ENCODE results near the gene RPS6KA5. TPM values are rescaled to one million over a fixed set of nuclear protein-coding genes. Genes with fewer than 3 reads are reported as not detected.

RPS6KA5 gene
- total RNA-seq, 1 experiment from 2014 or later = 2.6 TPM

DNA sequence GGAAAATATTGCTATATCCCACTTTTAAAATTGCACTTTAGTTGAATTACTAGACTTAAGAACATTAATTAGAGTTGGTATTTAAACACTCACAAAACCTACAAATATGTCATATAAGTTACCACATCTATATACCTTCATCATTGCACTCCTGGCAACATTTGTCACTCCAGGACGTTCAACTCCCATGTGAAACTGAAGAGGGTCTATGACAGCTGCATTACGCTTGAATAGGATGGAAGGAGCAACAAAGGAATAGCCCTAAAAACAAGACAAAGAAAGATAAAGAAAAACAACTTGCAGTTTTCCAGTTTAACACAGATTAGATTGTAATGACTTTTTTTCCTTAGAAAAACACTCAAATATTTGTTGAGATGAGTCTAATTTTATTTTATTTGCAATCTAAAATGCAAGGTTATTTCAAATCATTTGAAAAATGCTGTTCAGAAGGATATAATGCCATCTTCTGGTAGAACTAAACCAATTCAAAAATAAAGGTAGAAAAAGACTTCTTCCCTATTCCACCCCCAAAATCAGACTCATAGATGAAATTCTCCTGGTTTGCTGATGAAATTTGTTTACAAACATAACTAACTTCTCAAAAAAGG is 159.9 kb downstream of the RPS6KA5 start:
- intact Hi-C loops (cut with micrococcal nuclease; ENCODE audit: unreplicated experiment) = loop anchor here (5.0 kb wide), 1 partner anchor 242 kb away; no protein-coding TSS in a partner anchor
- Histone ChIP-seq H3K9me3 (ENCODE audit: control insufficient read depth, insufficient read depth, low read depth, low read length) (no peaks in the 10 kb centered on the region), H3K27me3 (ENCODE audit: control insufficient read depth, insufficient read depth, low read length) (no peaks in the 10 kb centered on the region), H3K27ac (ENCODE audit: low read length) (no peak overlapping the region), H3K4me3 (ENCODE audit: low read depth in 2 of 2, low read length in 2 of 2) (no peak overlapping the region), H3K4me1 (ENCODE audit: control insufficient read depth, insufficient read depth, low read length) (no peaks in the 10 kb centered on the region), H3K36me3 (ENCODE audit: control insufficient read depth, insufficient read depth, low read length) (no peaks in the 10 kb centered on the region)
- POLR2A ChIA-PET = no interaction called here
- BruUV-seq (replicated peaks) = no TSS peak
- no peak for DNase-seq (ENCODE audit: low read depth, low spot score)
- ATAC-seq = no peak
- CTCF ChIA-PET = no interaction called here
- TF ChIP-seq, protein P1, sequence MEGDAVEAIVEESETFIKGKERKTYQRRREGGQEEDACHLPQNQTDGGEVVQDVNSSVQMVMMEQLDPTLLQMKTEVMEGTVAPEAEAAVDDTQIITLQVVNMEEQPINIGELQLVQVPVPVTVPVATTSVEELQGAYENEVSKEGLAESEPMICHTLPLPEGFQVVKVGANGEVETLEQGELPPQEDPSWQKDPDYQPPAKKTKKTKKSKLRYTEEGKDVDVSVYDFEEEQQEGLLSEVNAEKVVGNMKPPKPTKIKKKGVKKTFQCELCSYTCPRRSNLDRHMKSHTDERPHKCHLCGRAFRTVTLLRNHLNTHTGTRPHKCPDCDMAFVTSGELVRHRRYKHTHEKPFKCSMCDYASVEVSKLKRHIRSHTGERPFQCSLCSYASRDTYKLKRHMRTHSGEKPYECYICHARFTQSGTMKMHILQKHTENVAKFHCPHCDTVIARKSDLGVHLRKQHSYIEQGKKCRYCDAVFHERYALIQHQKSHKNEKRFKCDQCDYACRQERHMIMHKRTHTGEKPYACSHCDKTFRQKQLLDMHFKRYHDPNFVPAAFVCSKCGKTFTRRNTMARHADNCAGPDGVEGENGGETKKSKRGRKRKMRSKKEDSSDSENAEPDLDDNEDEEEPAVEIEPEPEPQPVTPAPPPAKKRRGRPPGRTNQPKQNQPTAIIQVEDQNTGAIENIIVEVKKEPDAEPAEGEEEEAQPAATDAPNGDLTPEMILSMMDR (IDR thresholded peaks at IDR 0.05) = peak; percentile 32; the same call in 1 of the 2 replicates
- TF ChIP-seq SIN3A (IDR thresholded peaks at IDR 0.05; ENCODE audit: borderline replicate concordance, insufficient read depth, low read depth, low read length) (no peak), POLR2AphosphoS5 (IDR thresholded peaks at IDR 0.05; ENCODE audit: low read depth, low read length) (no peak), TCF7L2 (IDR thresholded peaks at IDR 0.05; ENCODE audit: low read depth, low read length) (no peak)
- TF ChIP-seq, protein P2, sequence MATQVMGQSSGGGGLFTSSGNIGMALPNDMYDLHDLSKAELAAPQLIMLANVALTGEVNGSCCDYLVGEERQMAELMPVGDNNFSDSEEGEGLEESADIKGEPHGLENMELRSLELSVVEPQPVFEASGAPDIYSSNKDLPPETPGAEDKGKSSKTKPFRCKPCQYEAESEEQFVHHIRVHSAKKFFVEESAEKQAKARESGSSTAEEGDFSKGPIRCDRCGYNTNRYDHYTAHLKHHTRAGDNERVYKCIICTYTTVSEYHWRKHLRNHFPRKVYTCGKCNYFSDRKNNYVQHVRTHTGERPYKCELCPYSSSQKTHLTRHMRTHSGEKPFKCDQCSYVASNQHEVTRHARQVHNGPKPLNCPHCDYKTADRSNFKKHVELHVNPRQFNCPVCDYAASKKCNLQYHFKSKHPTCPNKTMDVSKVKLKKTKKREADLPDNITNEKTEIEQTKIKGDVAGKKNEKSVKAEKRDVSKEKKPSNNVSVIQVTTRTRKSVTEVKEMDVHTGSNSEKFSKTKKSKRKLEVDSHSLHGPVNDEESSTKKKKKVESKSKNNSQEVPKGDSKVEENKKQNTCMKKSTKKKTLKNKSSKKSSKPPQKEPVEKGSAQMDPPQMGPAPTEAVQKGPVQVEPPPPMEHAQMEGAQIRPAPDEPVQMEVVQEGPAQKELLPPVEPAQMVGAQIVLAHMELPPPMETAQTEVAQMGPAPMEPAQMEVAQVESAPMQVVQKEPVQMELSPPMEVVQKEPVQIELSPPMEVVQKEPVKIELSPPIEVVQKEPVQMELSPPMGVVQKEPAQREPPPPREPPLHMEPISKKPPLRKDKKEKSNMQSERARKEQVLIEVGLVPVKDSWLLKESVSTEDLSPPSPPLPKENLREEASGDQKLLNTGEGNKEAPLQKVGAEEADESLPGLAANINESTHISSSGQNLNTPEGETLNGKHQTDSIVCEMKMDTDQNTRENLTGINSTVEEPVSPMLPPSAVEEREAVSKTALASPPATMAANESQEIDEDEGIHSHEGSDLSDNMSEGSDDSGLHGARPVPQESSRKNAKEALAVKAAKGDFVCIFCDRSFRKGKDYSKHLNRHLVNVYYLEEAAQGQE (IDR thresholded peaks at IDR 0.05; ENCODE audit: insufficient read depth in 1 of 2, low read depth in 2 of 2, low read length in 1 of 2) = no peak
- in situ Hi-C loops (cut with HindIII; ENCODE audit: low pct_unique_long_range_greater_than_20kb, low sequenced_read_pairs) = no loop called here

DNA sequence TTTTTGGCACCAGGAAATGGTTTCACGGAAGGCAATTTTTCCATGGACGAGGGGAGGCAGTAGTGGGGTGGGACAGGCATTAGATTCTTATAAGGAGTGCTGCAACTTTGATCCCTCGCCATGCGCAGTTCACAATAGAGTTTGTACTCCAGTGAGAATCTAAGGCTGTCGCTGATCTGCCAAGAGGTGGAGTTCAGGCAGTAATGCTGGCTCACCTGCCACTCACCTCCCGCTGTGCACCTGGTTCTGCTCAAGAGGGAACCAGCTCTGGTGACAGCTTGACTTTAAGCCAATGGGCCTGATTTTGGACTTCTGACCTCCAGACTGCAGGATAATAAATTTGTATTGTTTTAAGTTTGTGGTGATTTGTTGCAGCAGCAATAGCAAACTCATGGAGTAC is 163.4 kb downstream of the RPS6KA5 start:
- H3K4me1 ChIP-seq (ENCODE audit: control insufficient read depth, insufficient read depth, low read length) = no peaks in the 10 kb centered on the region
- no peaks in the 10 kb centered on the region for H3K9me3 ChIP-seq (ENCODE audit: control insufficient read depth, insufficient read depth, low read depth, low read length)
- H3K27ac ChIP-seq (ENCODE audit: low read length) = no peak overlapping the region
- ATAC-seq (no peak), DNase-seq (ENCODE audit: low read depth, low spot score) (no peak)
- no peak overlapping the region for H3K4me3 ChIP-seq (ENCODE audit: low read depth in 2 of 2, low read length in 2 of 2)
- no peaks in the 10 kb centered on the region for H3K36me3 ChIP-seq (ENCODE audit: control insufficient read depth, insufficient read depth, low read length)
- TF ChIP-seq TCF7L2 (IDR thresholded peaks at IDR 0.05; ENCODE audit: low read depth, low read length) (no peak), SIN3A (IDR thresholded peaks at IDR 0.05; ENCODE audit: borderline replicate concordance, insufficient read depth, low read depth, low read length) (no peak), POLR2AphosphoS5 (IDR thresholded peaks at IDR 0.05; ENCODE audit: low read depth, low read length) (no peak)
- TF ChIP-seq, protein P2 (IDR thresholded peaks at IDR 0.05; ENCODE audit: insufficient read depth in 1 of 2, low read depth in 2 of 2, low read length in 1 of 2) = no peak
- TF ChIP-seq, protein P1 (IDR thresholded peaks at IDR 0.05) = no peak
- POLR2A ChIA-PET = no interaction called here
- in situ Hi-C loops (cut with HindIII; ENCODE audit: low pct_unique_long_range_greater_than_20kb, low sequenced_read_pairs) = no loop called here
- H3K27me3 ChIP-seq (ENCODE audit: control insufficient read depth, insufficient read depth, low read length) = no peaks in the 10 kb centered on the region
- intact Hi-C loops (cut with micrococcal nuclease; ENCODE audit: unreplicated experiment) = loop anchor here (5.0 kb wide), 1 partner anchor 135 kb away; no protein-coding TSS in a partner anchor
- no TSS peak for BruUV-seq (replicated peaks)
- CTCF ChIA-PET = no interaction called here
